DMS153 treated with DMSO at 0.1 percent for 48 hours (cell line): ENCODE results near the gene LONP1.

Source experiments
- DNase-seq: peaks from one replicate; lab custom pipeline; 2025; ENCODE audit not compliant: unreplicated experiment; lab: John Stamatoyannopoulos, UW

Gene LONP1

DNA sequence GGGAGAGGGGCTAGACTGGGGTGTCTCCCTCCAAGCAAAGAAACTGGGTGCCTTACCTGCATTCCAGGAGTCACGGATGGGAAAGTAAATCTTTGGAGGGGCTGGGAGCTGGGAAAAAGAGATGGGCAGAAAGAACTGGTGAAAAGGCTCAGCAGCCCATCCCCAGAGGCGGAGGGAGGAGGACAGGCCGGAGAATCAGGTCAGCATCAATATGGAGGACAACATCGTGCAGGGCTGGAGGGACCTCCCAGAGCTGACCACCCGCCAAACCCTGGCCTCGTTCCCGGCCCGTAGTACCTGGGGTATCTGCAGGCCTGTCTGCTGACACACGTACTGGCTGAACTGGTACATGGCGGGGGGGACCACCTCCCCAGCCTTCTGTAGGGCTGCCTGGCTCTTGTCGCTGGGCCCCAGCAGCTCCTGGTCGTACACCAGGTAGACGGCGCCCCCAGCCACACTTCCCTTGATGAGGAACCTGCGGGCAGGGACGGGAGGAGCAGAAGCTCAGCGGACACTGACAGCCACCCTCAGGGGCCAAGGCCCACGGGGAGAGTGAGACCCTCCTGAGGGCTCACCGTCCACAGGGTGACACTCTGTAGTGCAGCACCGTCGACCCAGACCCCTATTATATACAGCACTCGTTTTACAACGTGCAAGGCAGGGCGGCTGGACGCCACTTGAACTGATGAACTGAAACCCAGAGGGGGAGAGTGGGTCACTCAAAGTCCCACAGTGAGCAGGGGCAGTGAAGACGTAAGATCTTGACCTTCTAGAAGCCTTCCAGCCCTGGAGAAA, 40.5 kb downstream of the LONP1 start:
- no peak for DNase-seq

DNA sequence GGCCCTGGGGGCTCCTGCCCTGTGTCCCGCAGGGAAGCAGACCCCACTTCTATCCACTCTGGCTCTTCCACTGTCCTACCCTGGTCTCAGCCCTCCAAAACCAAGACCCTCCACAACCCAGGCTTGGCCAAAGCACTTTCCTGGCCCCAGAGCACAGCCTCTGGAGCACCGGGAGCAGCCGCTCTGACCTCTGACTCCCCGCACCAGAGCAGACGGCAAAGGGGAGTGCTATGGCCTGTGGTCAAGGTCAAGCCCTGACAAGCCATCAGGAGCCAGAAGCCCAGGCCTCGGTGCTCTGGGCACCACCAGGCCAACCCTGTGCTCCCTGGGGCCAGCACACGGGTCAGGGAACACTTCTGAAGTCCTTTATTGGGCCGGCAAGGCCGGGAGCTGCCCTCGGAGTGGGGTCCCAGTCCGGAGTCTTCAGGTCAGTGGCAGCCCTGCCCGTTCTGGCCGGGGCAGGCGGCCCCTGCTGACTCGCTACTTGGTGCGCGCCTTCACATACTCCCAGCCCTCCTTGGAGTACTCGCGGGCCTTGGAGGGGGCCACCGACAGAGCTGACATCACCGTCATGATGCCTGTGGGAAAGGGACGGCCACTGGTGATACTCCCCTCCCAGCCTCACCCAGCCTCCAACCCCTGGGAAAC, 41.8 kb downstream of the LONP1 start:
- DNase-seq: no peak

DNA sequence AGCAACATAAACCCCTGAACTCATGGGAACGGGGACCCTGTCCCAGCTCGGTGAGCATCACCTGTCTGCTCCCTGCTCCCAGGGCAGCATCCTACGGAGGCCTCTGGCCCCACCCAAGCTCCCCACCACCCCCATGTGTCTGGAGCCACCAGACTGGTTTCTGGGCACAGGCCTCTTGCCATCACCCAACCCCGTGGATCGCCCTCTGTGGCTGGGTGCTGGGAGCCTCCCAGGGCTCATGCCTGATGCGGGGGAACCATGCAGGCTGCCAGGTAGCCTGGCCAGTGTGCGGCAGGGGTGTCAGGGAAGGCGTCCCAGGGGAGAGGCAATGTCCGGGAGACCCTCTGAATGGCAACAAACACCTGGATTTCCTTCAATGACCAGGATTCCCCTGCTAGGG, 42.4 kb downstream of the LONP1 start:
- DNase-seq: no peak

DNA sequence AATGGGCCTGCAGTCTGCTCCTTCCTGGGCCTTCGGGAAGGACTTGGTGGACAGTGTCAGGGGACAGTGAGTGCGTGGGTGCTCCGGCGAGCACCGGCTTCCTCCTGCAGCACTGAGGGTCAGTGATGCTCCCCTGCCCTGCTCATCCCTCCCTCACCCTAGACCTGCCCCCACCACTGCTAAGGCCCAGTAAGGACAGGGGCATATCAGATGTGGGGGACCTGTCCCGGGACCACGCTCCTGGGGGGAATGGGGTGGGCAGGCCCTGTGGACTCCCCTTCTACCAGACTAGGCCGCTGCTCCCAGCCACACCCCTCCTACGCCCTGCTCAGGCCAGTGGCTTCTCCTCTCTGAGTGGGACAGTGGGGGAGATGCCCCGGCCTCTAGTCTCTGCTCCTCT, 42.8 kb downstream of the LONP1 start:
- DNase-seq: no peak

- no peak for DNase-seq
These were observed 43.2 kb downstream of the LONP1 start for GRCh38 chr19:5676772-5677105.

DNA sequence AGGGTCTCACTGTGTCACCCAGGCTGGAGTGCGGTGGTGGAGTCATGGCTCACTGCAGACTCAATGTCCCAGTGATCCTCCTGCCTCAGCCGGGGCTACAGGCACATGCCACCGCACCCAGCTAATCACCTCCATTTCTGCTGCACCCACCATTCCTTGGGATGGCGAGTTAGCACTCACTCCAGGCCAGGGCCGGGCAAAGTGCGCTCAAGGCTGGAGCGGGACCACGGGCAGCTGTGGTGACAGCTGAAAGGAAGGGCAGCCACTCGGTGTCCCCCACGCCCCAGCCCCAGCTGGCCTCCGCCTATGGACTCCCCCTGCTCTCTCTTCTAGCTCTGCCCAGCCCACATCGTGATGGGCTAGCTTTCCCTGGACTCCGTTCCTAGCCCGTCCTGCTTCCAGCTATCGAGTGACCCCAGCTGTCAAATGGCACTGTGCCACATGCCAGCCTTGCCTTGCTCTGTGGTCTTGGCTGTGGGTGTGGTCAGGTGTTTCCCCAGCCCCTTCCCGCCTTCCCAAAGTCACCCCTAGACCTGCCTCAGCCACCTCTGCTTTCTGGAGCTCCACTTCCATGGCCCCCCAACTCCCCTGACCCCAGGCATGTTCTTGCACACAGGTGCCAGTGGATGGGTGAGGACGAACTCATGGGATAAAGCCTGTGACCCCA, 43.7 kb downstream of the LONP1 start:
- no peak for DNase-seq

DNA sequence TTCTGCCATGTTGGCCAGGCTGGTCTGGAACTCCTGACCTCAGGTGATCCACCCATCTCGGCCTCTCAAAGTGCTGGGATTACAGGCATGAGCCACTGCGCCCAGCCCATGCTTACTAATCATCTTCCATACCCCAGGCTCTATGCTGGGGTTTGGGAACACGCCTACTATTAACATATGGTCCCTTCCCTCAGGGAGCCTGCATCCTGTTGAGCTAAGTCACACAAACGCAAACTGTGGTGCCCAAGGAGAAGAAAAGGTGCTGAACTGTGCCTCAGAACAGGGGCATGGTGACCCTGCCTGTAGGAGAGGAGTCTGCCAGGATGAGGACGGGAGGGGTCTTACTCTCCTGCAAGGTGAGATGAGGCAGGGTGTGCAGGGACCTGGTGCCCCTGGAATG, 45.2 kb downstream of the LONP1 start:
- DNase-seq: no peak

- no peak for DNase-seq
These were observed 46.2 kb downstream of the LONP1 start for GRCh38 chr19:5673752-5674151.

DNA sequence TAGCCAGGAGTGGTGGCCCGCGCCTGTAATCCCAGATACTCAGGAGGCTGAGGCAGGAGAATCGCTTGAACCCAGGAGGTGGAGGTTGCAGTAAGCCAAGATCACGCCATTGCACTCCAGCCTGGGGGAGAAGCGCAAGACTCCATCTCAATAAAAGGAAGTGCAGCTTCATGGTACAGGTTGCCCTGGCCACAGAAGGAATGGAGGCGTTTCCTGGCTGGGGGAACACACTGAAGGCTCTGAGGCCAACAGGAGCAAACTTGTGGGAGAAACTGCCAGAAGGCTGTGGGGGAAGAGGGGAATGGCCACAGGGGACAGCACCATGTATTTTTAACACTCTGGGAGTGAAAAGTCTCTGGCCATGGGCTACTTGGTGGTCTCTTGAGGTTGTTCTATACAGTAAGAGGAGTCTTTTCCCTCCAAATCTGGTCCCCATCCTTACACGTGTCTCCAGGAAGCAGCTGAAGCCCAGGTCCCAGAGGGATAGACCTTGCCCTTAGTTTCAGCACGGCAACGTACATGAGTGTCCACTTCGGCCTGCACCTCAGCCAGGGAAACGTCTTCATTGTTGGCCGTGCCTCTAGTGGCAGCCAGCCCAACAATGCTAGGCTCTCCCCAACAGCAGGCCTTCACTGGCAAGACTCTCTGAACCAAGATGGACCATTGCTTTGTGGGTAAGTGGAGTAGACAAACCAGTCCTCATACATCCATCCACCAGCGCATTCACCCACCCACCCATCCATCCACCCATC, 47.1 kb downstream of the LONP1 start:
- no peak for DNase-seq

GRCh38 chr19:5671600-5671999, 48.3 kb downstream of the LONP1 start:
- DNase-seq: no peak

DNA sequence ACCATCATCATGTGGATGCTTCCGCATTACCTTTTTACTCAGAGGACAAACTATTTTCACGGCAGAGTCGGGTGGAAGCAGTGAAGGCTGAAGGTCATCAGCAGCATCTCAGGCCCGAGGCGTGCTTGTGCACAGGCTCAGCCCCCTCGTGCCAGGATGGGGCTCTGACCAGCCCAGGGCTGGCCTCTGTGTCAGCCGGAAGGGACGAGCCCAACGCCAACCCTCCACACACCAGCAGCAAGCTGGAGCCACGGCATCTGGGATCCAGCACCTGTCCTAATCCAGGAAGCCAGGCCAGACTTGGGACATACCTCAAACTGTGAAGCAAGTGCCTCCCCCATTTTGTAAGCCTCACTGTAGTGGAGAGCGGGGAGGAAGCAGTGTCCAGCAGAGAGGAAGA, 50.7 kb downstream of the LONP1 start:
- DNase-seq: no peak

DNA sequence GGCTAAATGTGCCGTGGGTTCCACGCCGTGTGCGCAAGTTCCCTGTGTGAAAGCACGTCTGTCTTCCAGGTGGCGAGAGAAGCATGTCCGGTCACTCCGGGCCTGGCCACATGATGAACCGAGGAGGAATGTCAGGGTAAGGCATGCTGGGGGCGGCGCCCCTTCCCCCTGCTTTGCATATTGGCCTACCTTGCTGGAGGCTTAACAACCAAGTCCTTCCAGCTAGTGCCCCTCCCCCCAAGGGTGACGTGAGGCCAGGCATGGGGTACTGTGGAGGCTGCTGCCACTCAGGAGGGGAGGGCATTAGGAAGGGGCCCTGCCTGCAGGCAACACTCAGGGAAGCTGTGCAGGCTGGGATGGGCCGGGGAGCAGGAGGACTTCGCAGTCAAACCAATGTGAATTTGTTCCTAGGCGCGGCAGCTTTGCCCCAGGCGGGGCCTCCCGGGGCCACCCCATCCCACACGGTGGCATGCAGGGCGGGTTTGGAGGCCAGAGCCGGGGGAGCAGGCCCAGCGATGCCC, 52.1 kb downstream of the LONP1 start:
- DNase-seq: no peak

DNA sequence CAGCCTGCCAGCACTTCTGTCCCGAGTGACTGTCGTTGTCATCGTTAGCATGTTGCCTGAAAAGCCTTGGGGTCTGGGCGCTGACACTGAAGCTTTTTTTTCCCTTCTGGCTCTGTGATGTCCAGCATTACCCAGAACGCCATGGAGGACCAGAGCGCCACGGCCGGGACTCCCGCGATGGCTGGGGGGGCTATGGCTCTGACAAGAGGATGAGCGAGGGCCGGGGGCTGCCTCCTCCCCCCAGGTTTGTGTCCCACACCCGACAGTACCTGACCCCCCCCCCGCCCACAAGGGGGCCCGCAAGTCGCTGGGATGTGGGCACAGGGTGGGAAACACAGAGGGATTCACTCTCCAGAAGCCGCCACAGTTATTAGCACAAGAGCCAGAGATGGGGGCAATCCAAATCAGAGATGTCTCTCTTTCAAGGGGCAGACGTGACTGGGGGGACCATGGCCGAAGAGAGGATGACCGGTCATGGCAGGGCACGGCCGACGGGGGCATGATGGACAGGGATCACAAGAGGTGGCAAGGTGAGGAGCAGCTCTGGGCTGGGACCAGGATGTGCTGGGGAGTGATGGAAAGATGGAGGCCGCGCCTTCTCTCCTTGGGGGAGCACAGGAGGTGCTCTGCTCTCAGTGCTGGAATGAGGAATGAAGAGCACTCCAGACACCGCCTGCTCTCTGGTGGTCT, 52.9 kb downstream of the LONP1 start:
- DNase-seq: no peak

GRCh38 chr19:5665781-5666513, 54.0 kb downstream of the LONP1 start:
- no peak for DNase-seq

DNA sequence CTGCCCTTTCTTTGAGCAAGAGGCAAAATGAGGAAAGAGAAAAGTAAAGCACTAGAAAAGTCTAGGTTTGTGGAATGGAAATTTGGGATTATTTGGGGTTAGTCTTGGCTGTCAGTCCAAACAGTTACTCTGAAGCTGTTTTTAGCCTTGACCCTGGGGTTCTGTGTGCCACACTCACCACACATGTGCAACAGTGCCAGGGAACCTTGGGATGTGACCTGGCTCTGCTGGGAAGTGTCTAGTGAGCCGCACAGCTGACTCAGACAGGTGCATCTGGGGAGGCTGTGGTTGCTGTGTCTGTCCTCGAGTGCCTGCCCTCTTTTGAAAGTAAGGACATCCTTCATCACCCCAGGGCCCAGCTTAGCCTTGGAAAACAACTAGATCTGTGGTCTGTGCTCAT, 55.4 kb downstream of the LONP1 start:
- no peak for DNase-seq

DNA sequence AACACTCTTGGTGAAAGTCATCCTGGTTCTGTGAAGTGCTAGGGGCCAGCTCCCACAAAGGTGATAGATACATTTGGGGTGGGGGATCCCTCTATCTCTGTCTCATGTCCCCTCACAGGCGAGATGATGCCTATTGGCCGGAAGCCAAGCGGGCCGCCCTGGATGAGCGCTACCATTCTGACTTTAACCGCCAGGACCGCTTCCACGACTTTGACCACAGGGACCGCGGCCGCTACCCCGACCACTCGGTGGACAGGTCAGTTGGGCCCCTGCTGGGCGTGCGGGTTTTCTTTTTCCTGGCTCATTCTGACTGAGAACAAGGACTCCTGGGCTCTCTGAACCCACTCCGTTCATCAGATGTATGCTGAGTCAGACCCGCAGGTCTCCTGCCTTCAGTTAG, 56.0 kb downstream of the LONP1 start:
- DNase-seq: no peak

DNA sequence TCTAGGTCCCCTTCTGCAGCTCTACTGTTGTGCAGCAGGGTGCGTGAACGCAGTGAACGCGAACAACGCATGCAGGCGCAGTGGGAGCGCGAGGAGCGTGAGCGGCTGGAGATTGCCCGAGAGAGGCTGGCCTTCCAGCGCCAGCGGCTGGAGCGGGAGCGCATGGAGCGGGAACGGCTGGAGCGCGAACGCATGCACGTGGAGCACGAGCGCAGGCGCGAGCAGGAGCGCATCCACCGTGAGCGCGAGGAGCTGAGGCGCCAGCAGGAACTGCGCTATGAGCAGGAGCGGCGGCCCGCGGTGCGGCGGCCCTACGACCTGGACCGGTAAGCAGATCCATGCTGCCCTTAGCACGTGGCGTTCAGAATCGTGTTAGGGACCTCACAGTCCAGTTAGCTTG, 58.5 kb downstream of the LONP1 start:
- DNase-seq: no peak

GRCh38 chr19:5655412-5655811, 64.5 kb downstream of the LONP1 start:
- DNase-seq: no peak

DNA sequence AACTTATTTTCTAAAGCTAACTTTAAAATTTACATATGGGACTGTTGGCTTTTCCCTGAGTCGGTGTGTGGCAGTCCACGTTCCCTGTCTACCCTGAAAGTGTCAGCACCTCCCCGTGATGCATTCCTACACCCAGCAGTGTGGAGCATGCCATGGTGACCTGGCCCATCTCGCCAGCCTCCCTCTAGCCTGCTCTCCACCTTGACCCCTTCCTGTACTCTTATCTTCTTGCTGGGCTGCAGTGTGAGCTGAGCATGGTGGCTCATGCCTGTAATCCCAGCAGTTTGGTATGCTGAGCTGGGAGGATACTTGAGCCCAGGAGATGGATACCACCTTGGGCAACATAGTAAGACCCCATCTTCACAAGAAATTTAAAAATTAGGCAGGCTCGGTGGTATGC, 65.0 kb downstream of the LONP1 start:
- no peak for DNase-seq

GRCh38 chr19:5652261-5652660, 67.7 kb downstream of the LONP1 start:
- no peak for DNase-seq
